ENCODE measurements around the gene GMDS. TPM values are rescaled to one million over a fixed set of nuclear protein-coding genes. Genes with fewer than 3 reads are reported as not detected.

Gene GMDS
- total RNA-seq, 6 experiments from 2014 or later = 13.2 to 18.0 (median 14.7) TPM

- Mint-ChIP-seq H3K36me3 (ENCODE audit: low read depth) (peaks cover 11% of the 10 kb centered on the region), H3K9me3 (peaks cover 10% of the 10 kb centered on the region; the same call in 1 of the 2 replicates), H3K4me3 (no peak overlapping the region), H3K27ac (no peak overlapping the region), H3K4me1 (ENCODE audit: low read depth) (peaks cover 22% of the 10 kb centered on the region), H3K27me3 (ENCODE audit: insufficient read depth) (no peaks in the 10 kb centered on the region)
- no peak for TF ChIP-seq CTCF (IDR thresholded peaks at IDR 0.05)
- no peak for DNase-seq
Measured at GRCh38 chr6:2181567-2181966, 63.8 kb downstream of the GMDS start.

- no peak overlapping the region for H3K4me3 Mint-ChIP-seq
- TF ChIP-seq CTCF (IDR thresholded peaks at IDR 0.05) = no peak
- H3K27ac Mint-ChIP-seq = no peak overlapping the region
- no peak for DNase-seq
- H3K36me3 Mint-ChIP-seq (ENCODE audit: low read depth) = peaks cover 11% of the 10 kb centered on the region
- H3K4me1 Mint-ChIP-seq (ENCODE audit: low read depth) = peaks cover 22% of the 10 kb centered on the region
- no peaks in the 10 kb centered on the region for H3K27me3 Mint-ChIP-seq (ENCODE audit: insufficient read depth)
- H3K9me3 Mint-ChIP-seq = peaks cover 10% of the 10 kb centered on the region; the same call in 1 of the 2 replicates
Measured at GRCh38 chr6:2179950-2180349, 65.5 kb downstream of the GMDS start.

- no peak for DNase-seq
- no peak for TF ChIP-seq CTCF (IDR thresholded peaks at IDR 0.05)
- Mint-ChIP-seq H3K4me1 (ENCODE audit: low read depth) (peaks cover 21% of the 10 kb centered on the region), H3K4me3 (no peak overlapping the region), H3K27ac (no peak overlapping the region), H3K9me3 (peaks cover 10% of the 10 kb centered on the region; the same call in 1 of the 2 replicates), H3K36me3 (ENCODE audit: low read depth) (peaks cover 11% of the 10 kb centered on the region), H3K27me3 (ENCODE audit: insufficient read depth) (no peaks in the 10 kb centered on the region)
Measured at GRCh38 chr6:2179241-2179640, 66.2 kb downstream of the GMDS start.

- no peak for TF ChIP-seq CTCF (IDR thresholded peaks at IDR 0.05)
Measured at GRCh38 chr6:2178125-2178524, 67.3 kb downstream of the GMDS start.

GRCh38 chr6:2175825-2176224 lies 69.6 kb downstream of the GMDS start:
- Mint-ChIP-seq H3K4me3 (no peak overlapping the region), H3K27me3 (ENCODE audit: insufficient read depth) (no peaks in the 10 kb centered on the region), H3K36me3 (ENCODE audit: low read depth) (peaks cover 11% of the 10 kb centered on the region), H3K9me3 (peaks cover 10% of the 10 kb centered on the region; the same call in 1 of the 2 replicates), H3K27ac (no peak overlapping the region), H3K4me1 (ENCODE audit: low read depth) (peaks cover 6% of the 10 kb centered on the region)
- DNase-seq = no peak
- no peak for TF ChIP-seq CTCF (IDR thresholded peaks at IDR 0.05)

More at GRCh38 chr6:2178125-2178524, 67.3 kb downstream of the GMDS start:
- no peak for DNase-seq
- Mint-ChIP-seq H3K27ac (no peak overlapping the region), H3K9me3 (peaks cover 10% of the 10 kb centered on the region; the same call in 1 of the 2 replicates), H3K4me3 (no peak overlapping the region), H3K27me3 (ENCODE audit: insufficient read depth) (no peaks in the 10 kb centered on the region), H3K36me3 (ENCODE audit: low read depth) (peaks cover 11% of the 10 kb centered on the region), H3K4me1 (ENCODE audit: low read depth) (peaks cover 16% of the 10 kb centered on the region)
